ENCODE measurements around the gene UBE3C. TPM values are rescaled to one million over a fixed set of nuclear protein-coding genes. Genes with fewer than 3 reads are reported as not detected.
A peak's percentile ranks its signal among the peaks of the same experiment; 100 is the strongest.

The UBE3C gene
- total and polyA plus RNA-seq, 2 of the 13 experiments (the other 11 are each of a cell fraction or from before 2014, with no cell fraction given) = 27.0 to 48.2 TPM

DNA sequence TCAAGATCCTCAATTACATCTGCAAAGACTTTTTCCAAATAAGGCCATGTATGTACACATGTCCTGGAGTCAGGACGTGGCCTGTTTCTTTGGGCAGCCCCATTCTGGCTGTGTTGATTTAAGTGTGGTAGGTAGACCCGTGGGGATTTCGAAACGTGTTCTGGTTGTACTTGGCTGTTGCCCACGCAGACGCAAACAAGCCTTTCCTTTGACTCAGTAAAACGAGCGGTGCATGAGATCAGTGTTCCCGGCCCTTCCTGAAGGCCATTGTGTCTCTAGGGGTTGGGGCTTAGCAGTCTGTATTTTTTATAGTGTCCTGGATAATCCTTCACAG lies 133.2 kb downstream of the UBE3C start (continued):
- TF ChIP-seq, protein P1, sequence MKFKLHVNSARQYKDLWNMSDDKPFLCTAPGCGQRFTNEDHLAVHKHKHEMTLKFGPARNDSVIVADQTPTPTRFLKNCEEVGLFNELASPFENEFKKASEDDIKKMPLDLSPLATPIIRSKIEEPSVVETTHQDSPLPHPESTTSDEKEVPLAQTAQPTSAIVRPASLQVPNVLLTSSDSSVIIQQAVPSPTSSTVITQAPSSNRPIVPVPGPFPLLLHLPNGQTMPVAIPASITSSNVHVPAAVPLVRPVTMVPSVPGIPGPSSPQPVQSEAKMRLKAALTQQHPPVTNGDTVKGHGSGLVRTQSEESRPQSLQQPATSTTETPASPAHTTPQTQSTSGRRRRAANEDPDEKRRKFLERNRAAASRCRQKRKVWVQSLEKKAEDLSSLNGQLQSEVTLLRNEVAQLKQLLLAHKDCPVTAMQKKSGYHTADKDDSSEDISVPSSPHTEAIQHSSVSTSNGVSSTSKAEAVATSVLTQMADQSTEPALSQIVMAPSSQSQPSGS (CRISPR knock-in tag; IDR thresholded peaks at IDR 0.05) = no peak
- TF ChIP-seq ZNF768 (CRISPR knock-in tag; IDR thresholded peaks at IDR 0.05) = no peak
- no peak for TF ChIP-seq GZF1 (CRISPR knock-in tag; IDR thresholded peaks at IDR 0.05)
- TF ChIP-seq EEA1 (CRISPR knock-in tag; IDR thresholded peaks at IDR 0.05; ENCODE audit: borderline replicate concordance) = no peak
- no peak for TF ChIP-seq HNRNPH1 (optimal IDR thresholded peaks at IDR 0.05; ENCODE audit: low read depth, low read length)
- TF ChIP-seq SMARCC2 (IDR thresholded peaks at IDR 0.05) = no peak
- TF ChIP-seq, protein P2, sequence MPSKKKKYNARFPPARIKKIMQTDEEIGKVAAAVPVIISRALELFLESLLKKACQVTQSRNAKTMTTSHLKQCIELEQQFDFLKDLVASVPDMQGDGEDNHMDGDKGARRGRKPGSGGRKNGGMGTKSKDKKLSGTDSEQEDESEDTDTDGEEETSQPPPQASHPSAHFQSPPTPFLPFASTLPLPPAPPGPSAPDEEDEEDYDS (CRISPR knock-in tag; IDR thresholded peaks at IDR 0.05) = no peak
- TF ChIP-seq, protein P3, sequence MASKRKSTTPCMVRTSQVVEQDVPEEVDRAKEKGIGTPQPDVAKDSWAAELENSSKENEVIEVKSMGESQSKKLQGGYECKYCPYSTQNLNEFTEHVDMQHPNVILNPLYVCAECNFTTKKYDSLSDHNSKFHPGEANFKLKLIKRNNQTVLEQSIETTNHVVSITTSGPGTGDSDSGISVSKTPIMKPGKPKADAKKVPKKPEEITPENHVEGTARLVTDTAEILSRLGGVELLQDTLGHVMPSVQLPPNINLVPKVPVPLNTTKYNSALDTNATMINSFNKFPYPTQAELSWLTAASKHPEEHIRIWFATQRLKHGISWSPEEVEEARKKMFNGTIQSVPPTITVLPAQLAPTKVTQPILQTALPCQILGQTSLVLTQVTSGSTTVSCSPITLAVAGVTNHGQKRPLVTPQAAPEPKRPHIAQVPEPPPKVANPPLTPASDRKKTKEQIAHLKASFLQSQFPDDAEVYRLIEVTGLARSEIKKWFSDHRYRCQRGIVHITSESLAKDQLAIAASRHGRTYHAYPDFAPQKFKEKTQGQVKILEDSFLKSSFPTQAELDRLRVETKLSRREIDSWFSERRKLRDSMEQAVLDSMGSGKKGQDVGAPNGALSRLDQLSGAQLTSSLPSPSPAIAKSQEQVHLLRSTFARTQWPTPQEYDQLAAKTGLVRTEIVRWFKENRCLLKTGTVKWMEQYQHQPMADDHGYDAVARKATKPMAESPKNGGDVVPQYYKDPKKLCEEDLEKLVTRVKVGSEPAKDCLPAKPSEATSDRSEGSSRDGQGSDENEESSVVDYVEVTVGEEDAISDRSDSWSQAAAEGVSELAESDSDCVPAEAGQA (IDR thresholded peaks at IDR 0.05; ENCODE audit: low read depth) = no peak
- TF ChIP-seq, protein P3 (CRISPR knock-in tag; IDR thresholded peaks at IDR 0.05; ENCODE audit: borderline replicate concordance) = no peak
- 0 out of 2 replicates have a peak, but pooled peaks have one; percentile 36 for TF ChIP-seq MYC (CRISPR knock-in tag; IDR thresholded peaks at IDR 0.05; ENCODE audit: borderline replicate concordance)
- TF ChIP-seq ZNF468 (CRISPR knock-in tag; IDR thresholded peaks at IDR 0.05) = no peak
- peak; percentile 41; the same call in 1 of the 2 replicates for TF ChIP-seq FOXO1 (CRISPR knock-in tag; IDR thresholded peaks at IDR 0.05)
- TF ChIP-seq U2AF1 (optimal IDR thresholded peaks at IDR 0.05; ENCODE audit: low read depth, low read length) = no peak
- peak in 1 of 2 experiments; percentile 42; a peak in 1 of 4 replicates for TF ChIP-seq KLF16 (CRISPR knock-in tag; IDR thresholded peaks at IDR 0.05)
- TF ChIP-seq DNMT3B (CRISPR knock-in tag; conservative IDR thresholded peaks at IDR 0.05) = no peak
- no peak for TF ChIP-seq ELF4 (CRISPR knock-in tag; IDR thresholded peaks at IDR 0.05; ENCODE audit: borderline replicate concordance)
- TF ChIP-seq, protein P4, sequence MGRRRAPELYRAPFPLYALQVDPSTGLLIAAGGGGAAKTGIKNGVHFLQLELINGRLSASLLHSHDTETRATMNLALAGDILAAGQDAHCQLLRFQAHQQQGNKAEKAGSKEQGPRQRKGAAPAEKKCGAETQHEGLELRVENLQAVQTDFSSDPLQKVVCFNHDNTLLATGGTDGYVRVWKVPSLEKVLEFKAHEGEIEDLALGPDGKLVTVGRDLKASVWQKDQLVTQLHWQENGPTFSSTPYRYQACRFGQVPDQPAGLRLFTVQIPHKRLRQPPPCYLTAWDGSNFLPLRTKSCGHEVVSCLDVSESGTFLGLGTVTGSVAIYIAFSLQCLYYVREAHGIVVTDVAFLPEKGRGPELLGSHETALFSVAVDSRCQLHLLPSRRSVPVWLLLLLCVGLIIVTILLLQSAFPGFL (CRISPR knock-in tag; IDR thresholded peaks at IDR 0.05) = no peak
- no peak for TF ChIP-seq ZSCAN20 (CRISPR knock-in tag; IDR thresholded peaks at IDR 0.05; ENCODE audit: borderline replicate concordance)
- no peak for TF ChIP-seq ARNT2 (CRISPR knock-in tag; IDR thresholded peaks at IDR 0.05; ENCODE audit: low read depth)
- no peak for TF ChIP-seq SOX13 (IDR thresholded peaks at IDR 0.05)
- TF ChIP-seq SOX13 (CRISPR knock-in tag; conservative IDR thresholded peaks at IDR 0.05 in 1 of 2, IDR thresholded peaks at IDR 0.05 in 1 of 2) = peak in 1 of 2 experiments; percentile 36; a peak in 1 of 4 replicates
- TF ChIP-seq ZNF326 (CRISPR knock-in tag; IDR thresholded peaks at IDR 0.05; ENCODE audit: borderline replicate concordance) = no peak

All from HepG2 (cell line).